ENCODE results near the gene TFEB. TPM values are rescaled to one million over a fixed set of nuclear protein-coding genes. Genes with fewer than 3 reads are reported as not detected.
A peak's percentile ranks its signal among the peaks of the same experiment; 100 is the strongest.

TFEB gene
- total and polyA plus RNA-seq, 2 of the 8 experiments (the other 6 are each of a cell fraction or from before 2014, with no cell fraction given) = 2.3 to 6.7 TPM

DNA sequence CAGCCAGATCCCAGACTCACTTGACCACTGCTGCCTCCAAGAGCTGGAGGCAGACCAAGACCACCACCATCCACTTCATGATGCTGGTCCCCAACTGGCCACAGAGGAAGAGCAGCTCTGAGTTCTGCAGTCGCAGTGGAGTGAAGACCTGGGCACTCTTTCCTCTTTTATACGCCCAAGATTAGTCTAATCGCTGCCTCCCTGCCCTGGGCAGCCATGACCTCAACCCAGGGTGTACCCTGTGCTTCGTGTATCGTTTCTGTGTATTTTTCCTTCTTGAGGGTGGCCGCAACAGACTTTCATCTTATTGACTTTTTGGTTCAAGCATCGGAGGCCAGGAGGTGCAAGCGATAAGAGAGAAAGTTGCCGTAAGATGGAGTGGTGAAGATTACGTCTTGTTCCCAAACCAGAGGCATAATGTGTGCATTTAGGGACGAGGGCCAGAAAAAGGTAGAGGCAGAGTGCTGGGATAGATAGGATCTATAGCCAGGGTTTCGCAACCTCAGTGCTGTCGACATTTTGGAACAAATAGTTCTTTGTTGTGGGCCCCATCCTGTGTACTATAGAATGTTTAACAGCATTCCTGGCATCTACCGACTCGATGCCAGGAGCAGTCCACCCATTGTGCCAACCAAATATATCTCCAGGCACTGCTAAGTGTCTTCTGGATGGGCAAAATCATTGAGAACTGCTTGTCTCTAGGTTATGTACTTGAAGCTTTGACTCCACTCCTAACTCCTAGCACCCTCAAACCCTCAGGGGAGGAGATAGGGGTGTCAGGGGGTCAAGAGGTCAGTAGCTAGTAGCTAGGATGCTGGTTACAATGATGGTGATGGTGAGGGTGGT, 12.1 kb upstream of the TFEB start, which contains the start of gene PGC:
Gene PGC (minus strand): TSS at position 142 of the 846 bp plus-strand sequence. CDS start 63 bp downstream, at position 79.
- FAIRE-seq (no peak), DNase-seq (ENCODE audit: low read depth in 1 of 2, low spot score in 2 of 2) (no peak)
- Histone ChIP-seq H3K23me2 (ENCODE audit: low read depth, low read length) (no peaks in the 10 kb centered on the region), H3K18ac (ENCODE audit: extremely low read depth, low read length) (no peak within 1 kb of the TSS), H3K79me2 (ENCODE audit: control insufficient read depth in 1 of 2, insufficient read depth in 2 of 2, low read length in 2 of 2) (no peaks in the 10 kb centered on the region), H4K5ac (ENCODE audit: insufficient read length, low read depth, low read length) (no peak within 1 kb of the TSS), H3K4me3 (ENCODE audit: extremely low read depth in 1 of 4, insufficient read depth in 2 of 4, low read depth in 3 of 4, low read length in 4 of 4) (no peak within 1 kb of the TSS), H3K14ac (ENCODE audit: insufficient read length) (no peak within 1 kb of the TSS), H2AFZ (ENCODE audit: low read length) (no peak within 1 kb of the TSS), H2BK5ac (ENCODE audit: low read depth, low read length) (no peak within 1 kb of the TSS), H2BK12ac (ENCODE audit: low read depth, low read length) (no peak within 1 kb of the TSS), H3K27ac (ENCODE audit: low read depth, low read length) (no peak within 1 kb of the TSS), H4K91ac (replicated peaks; ENCODE audit: insufficient read length, low read length) (no peak within 1 kb of the TSS), H2BK120ac (replicated peaks; ENCODE audit: low read depth, low read length) (no peak within 1 kb of the TSS), H2AK5ac (ENCODE audit: low read depth, low read length) (no peak within 1 kb of the TSS), H3K4me1 (replicated peaks in 1 of 4; ENCODE audit: control insufficient read depth in 3 of 4, insufficient read depth in 4 of 4, low read length in 3 of 4) (peaks cover 0 to 3% (median 0%) of the 10 kb centered on the region in 4 experiments; a peak in 2 of 7 replicates), H3K4me2 (ENCODE audit: insufficient read depth in 1 of 2, low read depth in 2 of 2, low read length in 2 of 2) (no peak within 1 kb of the TSS), H3K36me3 (ENCODE audit: control insufficient read depth in 2 of 4, insufficient read depth in 4 of 4, low read length in 3 of 4) (no peaks in the 10 kb centered on the region), H3K4ac (replicated peaks; ENCODE audit: insufficient read length, low read depth, low read length) (no peak within 1 kb of the TSS), H4K20me1 (replicated peaks in 1 of 2; ENCODE audit: control insufficient read depth in 1 of 2, insufficient read depth in 2 of 2, low read length in 2 of 2) (no peaks in the 10 kb centered on the region), H3K79me1 (ENCODE audit: low read depth, low read length) (no peaks in the 10 kb centered on the region), H3K23ac (ENCODE audit: insufficient read length) (no peak within 1 kb of the TSS), H3K27me3 (replicated peaks in 1 of 4; ENCODE audit: control insufficient read depth in 3 of 4, extremely low read depth in 1 of 4, insufficient read depth in 3 of 4, low read length in 3 of 4) (no peaks in the 10 kb centered on the region), H3K9me3 (ENCODE audit: insufficient read depth in 2 of 2, low read depth in 1 of 2, low read length in 1 of 2) (no peaks in the 10 kb centered on the region), H3K56ac (replicated peaks; ENCODE audit: insufficient read length, low read depth, low read length) (no peak within 1 kb of the TSS), H4K8ac (ENCODE audit: extremely low read depth, insufficient read depth, low read length) (no peak within 1 kb of the TSS; the same call in 1 of the 2 replicates), H2BK15ac (ENCODE audit: low read length) (no peak within 1 kb of the TSS), H2BK20ac (ENCODE audit: low read length) (no peak within 1 kb of the TSS), H3K9ac (replicated peaks in 1 of 4; ENCODE audit: extremely low read depth in 1 of 4, low read depth in 3 of 4, low read length in 3 of 4) (no peak within 1 kb of the TSS)
- ChIA-PET CTCF (ENCODE audit: partially characterized antibody) (interaction anchor here (1.0 to 4.4 kb wide), 5 partner anchors 9 to 42 kb away, joined by 3 to 21 read pairs (median 3); no protein-coding TSS in a partner anchor), POLR2A (ENCODE audit: partially characterized antibody) (no interaction called here)
- 93% methylated on average over 15 of the region's 15 CpGs; no CpG with 5 or more reads in 1 of the 2 experiments for WGBS, 2 experiments (ENCODE audit: extremely low coverage in 1 of 2, insufficient coverage in 1 of 2, insufficient read length in 1 of 2, insufficient replicate concordance in 2 of 2, low coverage in 1 of 2, low lambda C conversion rate in 2 of 2, missing lambda C conversion rate in 1 of 2)
- TF ChIP-seq HDAC6 (IDR thresholded peaks at IDR 0.05; ENCODE audit: low read depth, low read length) (no peak), CEBPB (IDR thresholded peaks at IDR 0.05; ENCODE audit: low read depth, low read length) (peak; percentile 39; the same call in 1 of the 2 replicates)
